ENCODE data around the gene MAP3K5.

Gene MAP3K5

GRCh38 chr6:136528477-136528876, 263.8 kb downstream of the MAP3K5 start:
- DNase-seq, result peak; percentile 18

GRCh38 chr6:136527831-136528230, 264.4 kb downstream of the MAP3K5 start:
- DNase-seq, result no peak

GRCh38 chr6:136526937-136527336, 265.3 kb downstream of the MAP3K5 start:
- DNase-seq, result peak; percentile 68

GRCh38 chr6:136526196-136526930, 265.9 kb downstream of the MAP3K5 start:
- peak; percentile 84 for DNase-seq

- peak; percentile 69 for DNase-seq
Observed at GRCh38 chr6:136525586-136526195, 266.6 kb downstream of the MAP3K5 start.

- peak; percentile 70 for DNase-seq
Observed at GRCh38 chr6:136524936-136525413, 267.3 kb downstream of the MAP3K5 start.

- DNase-seq, result peak; percentile 56
Observed at GRCh38 chr6:136524339-136524935, 267.8 kb downstream of the MAP3K5 start.

- peak; percentile 73 for DNase-seq
Observed at GRCh38 chr6:136523196-136523595, 269.1 kb downstream of the MAP3K5 start.

GRCh38 chr6:136522636-136523035, 269.6 kb downstream of the MAP3K5 start:
- no peak for DNase-seq

- no peak for DNase-seq
Observed at GRCh38 chr6:136521911-136522310, 270.4 kb downstream of the MAP3K5 start.

GRCh38 chr6:136521427-136521826, 270.9 kb downstream of the MAP3K5 start:
- no peak for DNase-seq

- DNase-seq, result no peak
Observed at GRCh38 chr6:136520517-136520916, 271.8 kb downstream of the MAP3K5 start.

GRCh38 chr6:136517582-136517981, 274.7 kb downstream of the MAP3K5 start:
- no peak for DNase-seq

- DNase-seq, result no peak
Observed at GRCh38 chr6:136517002-136517401, 275.3 kb downstream of the MAP3K5 start.

GRCh38 chr6:136514591-136514990, 277.7 kb downstream of the MAP3K5 start:
- no peak for DNase-seq

- DNase-seq, result no peak
Observed at GRCh38 chr6:136511926-136512325, 280.4 kb downstream of the MAP3K5 start.

- DNase-seq, result no peak
Observed at GRCh38 chr6:136511397-136511796, 280.9 kb downstream of the MAP3K5 start.

- DNase-seq, result no peak
Observed at GRCh38 chr6:136510782-136511181, 281.5 kb downstream of the MAP3K5 start.

GRCh38 chr6:136510299-136510698, 282.0 kb downstream of the MAP3K5 start:
- DNase-seq, result no peak

GRCh38 chr6:136508725-136509392, 283.4 kb downstream of the MAP3K5 start:
- DNase-seq, result no peak
